ENCODE results near the gene FRMD1. TPM values are rescaled to one million over a fixed set of nuclear protein-coding genes. Genes with fewer than 3 reads are reported as not detected.

FRMD1 gene
- total and polyA plus RNA-seq, 9 donors: 0.13 to 0.89 (median 0.33) TPM

DNA sequence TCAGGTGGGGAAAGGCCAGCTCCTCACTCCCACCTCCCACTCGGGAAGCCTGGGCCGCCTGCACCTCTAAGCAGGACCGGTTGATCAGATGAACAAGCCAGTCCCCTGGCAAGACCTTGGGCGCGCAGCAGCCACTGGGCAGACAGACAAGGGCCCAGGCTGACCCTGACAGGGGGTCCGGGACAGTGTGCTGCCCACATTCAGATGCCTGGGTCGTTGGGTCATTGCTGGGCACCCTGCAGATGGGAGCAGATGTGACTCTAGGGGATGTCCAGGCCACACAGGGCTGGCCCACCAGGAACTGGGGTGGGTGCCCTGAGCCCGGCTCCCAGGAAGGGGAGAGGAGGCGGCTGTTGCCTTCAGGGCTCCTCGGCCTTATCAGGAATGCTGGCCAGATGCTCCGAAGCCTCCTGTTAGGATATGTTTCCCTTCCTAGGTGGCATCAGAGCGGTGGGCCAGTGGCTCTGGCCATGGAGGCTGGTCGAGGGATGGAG lies 17.3 kb upstream of the FRMD1 start:
- H3K4me1 ChIP-seq (ENCODE audit: control insufficient read depth, insufficient read depth, low read length): peaks cover 31% of the 10 kb centered on the region
- H3K9me3 ChIP-seq (replicated peaks; ENCODE audit: control insufficient read depth, low read depth, low read length): peaks cover 4% of the 10 kb centered on the region
- DNase-seq: no peak
- 78% methylated on average over 13 of the region's 13 CpGs for WGBS (ENCODE audit: insufficient coverage)
- no peaks in the 10 kb centered on the region for H3K36me3 ChIP-seq (ENCODE audit: control insufficient read depth, insufficient read depth, low read length)
- peaks cover 23% of the 10 kb centered on the region for H3K27me3 ChIP-seq (ENCODE audit: control insufficient read depth, insufficient read depth, low read length)
- H3K27ac ChIP-seq (ENCODE audit: low read length): no peak overlapping the region
- no peak overlapping the region for H3K4me3 ChIP-seq (ENCODE audit: low read length)

GRCh38 chr6:168095716-168096250 lies 16.8 kb upstream of the FRMD1 start:
- H3K4me3 ChIP-seq (ENCODE audit: low read length): no peak overlapping the region
- H3K27ac ChIP-seq (ENCODE audit: low read length): no peak overlapping the region
- no peaks in the 10 kb centered on the region for H3K36me3 ChIP-seq (ENCODE audit: control insufficient read depth, insufficient read depth, low read length)
- peaks cover 28% of the 10 kb centered on the region for H3K4me1 ChIP-seq (ENCODE audit: control insufficient read depth, insufficient read depth, low read length)
- peaks cover 4% of the 10 kb centered on the region for H3K9me3 ChIP-seq (replicated peaks; ENCODE audit: control insufficient read depth, low read depth, low read length)
- no peak for DNase-seq
- 63% methylated on average over 14 of the region's 14 CpGs for WGBS (ENCODE audit: insufficient coverage)
- H3K27me3 ChIP-seq (ENCODE audit: control insufficient read depth, insufficient read depth, low read length): peaks cover 19% of the 10 kb centered on the region

GRCh38 chr6:168095171-168095691 lies 16.2 kb upstream of the FRMD1 start:
- Histone ChIP-seq H3K4me1 (ENCODE audit: control insufficient read depth, insufficient read depth, low read length) (peaks cover 33% of the 10 kb centered on the region), H3K4me3 (ENCODE audit: low read length) (no peak overlapping the region), H3K27me3 (ENCODE audit: control insufficient read depth, insufficient read depth, low read length) (peaks cover 13% of the 10 kb centered on the region), H3K27ac (ENCODE audit: low read length) (no peak overlapping the region), H3K36me3 (ENCODE audit: control insufficient read depth, insufficient read depth, low read length) (no peaks in the 10 kb centered on the region), H3K9me3 (replicated peaks; ENCODE audit: control insufficient read depth, low read depth, low read length) (peaks cover 4% of the 10 kb centered on the region)
- no peak for DNase-seq
- WGBS (ENCODE audit: insufficient coverage): 83% methylated on average over 17 of the region's 17 CpGs

GRCh38 chr6:168093634-168094033 lies 14.6 kb upstream of the FRMD1 start:
- Histone ChIP-seq H3K4me3 (ENCODE audit: low read length) (no peak overlapping the region), H3K4me1 (ENCODE audit: control insufficient read depth, insufficient read depth, low read length) (peaks cover 49% of the 10 kb centered on the region), H3K9me3 (replicated peaks; ENCODE audit: control insufficient read depth, low read depth, low read length) (peaks cover 4% of the 10 kb centered on the region), H3K27ac (ENCODE audit: low read length) (no peak overlapping the region), H3K27me3 (ENCODE audit: control insufficient read depth, insufficient read depth, low read length) (peaks cover under 1% of the 10 kb centered on the region), H3K36me3 (ENCODE audit: control insufficient read depth, insufficient read depth, low read length) (no peaks in the 10 kb centered on the region)
- 63% methylated on average over 4 of the region's 11 CpGs for WGBS (ENCODE audit: insufficient coverage)
- DNase-seq: no peak

DNA sequence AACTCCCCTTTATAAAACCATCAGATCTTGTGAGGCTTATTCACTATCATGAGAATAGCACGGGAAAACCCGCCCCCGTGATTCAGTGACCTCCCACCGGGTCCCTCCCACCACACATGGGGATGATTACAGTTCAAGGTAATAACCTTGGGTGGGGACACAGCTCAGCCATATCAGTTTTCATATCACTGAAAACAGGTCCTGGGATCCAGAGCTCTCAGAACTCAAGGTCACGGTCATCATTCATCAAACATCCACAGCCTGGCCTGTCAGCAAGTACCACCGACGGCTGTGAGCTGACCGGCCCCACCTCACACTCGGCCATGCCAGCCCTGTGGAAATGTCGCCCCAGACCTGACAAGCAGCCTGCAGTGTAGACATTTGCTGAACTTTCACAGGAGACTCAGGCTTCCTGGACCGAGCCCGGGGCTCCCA lies 14.1 kb upstream of the FRMD1 start:
- no peaks in the 10 kb centered on the region for H3K27me3 ChIP-seq (ENCODE audit: control insufficient read depth, insufficient read depth, low read length)
- H3K27ac ChIP-seq (ENCODE audit: low read length): no peak overlapping the region
- no peak for DNase-seq
- peaks cover 4% of the 10 kb centered on the region for H3K9me3 ChIP-seq (replicated peaks; ENCODE audit: control insufficient read depth, low read depth, low read length)
- no peaks in the 10 kb centered on the region for H3K36me3 ChIP-seq (ENCODE audit: control insufficient read depth, insufficient read depth, low read length)
- WGBS (ENCODE audit: insufficient coverage): 62% methylated on average over 12 of the region's 12 CpGs
- H3K4me3 ChIP-seq (ENCODE audit: low read length): no peak overlapping the region
- peaks cover 55% of the 10 kb centered on the region for H3K4me1 ChIP-seq (ENCODE audit: control insufficient read depth, insufficient read depth, low read length)

DNA sequence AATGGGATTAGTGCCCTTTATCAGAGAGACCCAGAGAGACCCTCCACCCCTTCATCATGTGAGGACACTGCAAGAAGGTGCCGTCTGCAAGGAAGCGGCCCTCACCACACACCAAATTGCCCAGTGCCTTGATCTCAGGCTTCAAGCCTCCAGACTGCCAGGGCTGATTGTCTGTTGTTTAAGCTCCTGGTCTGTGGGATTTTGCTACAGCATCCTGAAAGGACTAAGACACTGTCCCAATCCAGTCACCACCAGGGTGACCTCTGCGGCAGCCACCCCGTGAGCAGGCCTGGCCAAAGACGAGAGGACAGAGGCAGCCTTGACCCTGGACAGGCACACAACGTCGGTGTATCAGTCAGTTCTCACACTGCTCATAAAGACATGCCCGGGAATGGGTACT lies 13.5 kb upstream of the FRMD1 start:
- 90% methylated on average over 3 of the region's 8 CpGs for WGBS (ENCODE audit: insufficient coverage)
- H3K9me3 ChIP-seq (replicated peaks; ENCODE audit: control insufficient read depth, low read depth, low read length): peaks cover 4% of the 10 kb centered on the region
- no peak overlapping the region for H3K4me3 ChIP-seq (ENCODE audit: low read length)
- H3K27me3 ChIP-seq (ENCODE audit: control insufficient read depth, insufficient read depth, low read length): no peaks in the 10 kb centered on the region
- no peaks in the 10 kb centered on the region for H3K36me3 ChIP-seq (ENCODE audit: control insufficient read depth, insufficient read depth, low read length)
- no peak overlapping the region for H3K27ac ChIP-seq (ENCODE audit: low read length)
- no peak for DNase-seq
- peaks cover 60% of the 10 kb centered on the region for H3K4me1 ChIP-seq (ENCODE audit: control insufficient read depth, insufficient read depth, low read length)

GRCh38 chr6:168091381-168092264 lies 12.6 kb upstream of the FRMD1 start:
- H3K4me3 ChIP-seq (ENCODE audit: low read length): no peak overlapping the region
- H3K27me3 ChIP-seq (ENCODE audit: control insufficient read depth, insufficient read depth, low read length): no peaks in the 10 kb centered on the region
- no peak overlapping the region for H3K27ac ChIP-seq (ENCODE audit: low read length)
- 90% methylated on average over 27 of the region's 28 CpGs for WGBS (ENCODE audit: insufficient coverage)
- H3K9me3 ChIP-seq (replicated peaks; ENCODE audit: control insufficient read depth, low read depth, low read length): peaks cover 4% of the 10 kb centered on the region
- no peaks in the 10 kb centered on the region for H3K36me3 ChIP-seq (ENCODE audit: control insufficient read depth, insufficient read depth, low read length)
- H3K4me1 ChIP-seq (ENCODE audit: control insufficient read depth, insufficient read depth, low read length): peaks cover 65% of the 10 kb centered on the region
- no peak for DNase-seq

GRCh38 chr6:168090706-168091105 lies 11.7 kb upstream of the FRMD1 start:
- Histone ChIP-seq H3K27me3 (ENCODE audit: control insufficient read depth, insufficient read depth, low read length) (no peaks in the 10 kb centered on the region), H3K9me3 (replicated peaks; ENCODE audit: control insufficient read depth, low read depth, low read length) (peaks cover 4% of the 10 kb centered on the region), H3K4me3 (ENCODE audit: low read length) (no peak overlapping the region), H3K27ac (ENCODE audit: low read length) (no peak overlapping the region), H3K36me3 (ENCODE audit: control insufficient read depth, insufficient read depth, low read length) (no peaks in the 10 kb centered on the region), H3K4me1 (ENCODE audit: control insufficient read depth, insufficient read depth, low read length) (peaks cover 66% of the 10 kb centered on the region)
- no peak for DNase-seq
- 81% methylated on average over 14 of the region's 17 CpGs for WGBS (ENCODE audit: insufficient coverage)

GRCh38 chr6:168090064-168090690 lies 11.2 kb upstream of the FRMD1 start:
- 70% methylated on average over 16 of the region's 16 CpGs for WGBS (ENCODE audit: insufficient coverage)
- no peaks in the 10 kb centered on the region for H3K36me3 ChIP-seq (ENCODE audit: control insufficient read depth, insufficient read depth, low read length)
- DNase-seq: no peak
- H3K27me3 ChIP-seq (ENCODE audit: control insufficient read depth, insufficient read depth, low read length): no peaks in the 10 kb centered on the region
- H3K4me3 ChIP-seq (ENCODE audit: low read length): no peak overlapping the region
- no peak overlapping the region for H3K27ac ChIP-seq (ENCODE audit: low read length)
- H3K9me3 ChIP-seq (replicated peaks; ENCODE audit: control insufficient read depth, low read depth, low read length): peaks cover 4% of the 10 kb centered on the region
- H3K4me1 ChIP-seq (ENCODE audit: control insufficient read depth, insufficient read depth, low read length): peaks cover 61% of the 10 kb centered on the region
